ENCODE results near the gene DPT.

The DPT gene

GRCh38 chr1:168697356-168698126 is 31.5 kb downstream of the DPT start:
- DNase-seq: no peak

- no peak for DNase-seq
Measured at GRCh38 chr1:168696125-168696760, 32.8 kb downstream of the DPT start.

- DNase-seq: no peak
Measured at GRCh38 chr1:168693872-168694238, 35.2 kb downstream of the DPT start.

- no peak for DNase-seq
Measured at GRCh38 chr1:168693197-168693871, 35.7 kb downstream of the DPT start.

- DNase-seq: no peak
Measured at GRCh38 chr1:168692472-168692871, 36.5 kb downstream of the DPT start.

- no peak for DNase-seq
Measured at GRCh38 chr1:168691541-168691940, 37.5 kb downstream of the DPT start.

- DNase-seq: no peak
Measured at GRCh38 chr1:168689726-168690602, 39.0 kb downstream of the DPT start.

- DNase-seq: no peak
Measured at GRCh38 chr1:168689327-168689657, 39.7 kb downstream of the DPT start.

GRCh38 chr1:168688644-168689326 is 40.2 kb downstream of the DPT start:
- DNase-seq: no peak

- no peak for DNase-seq
Measured at GRCh38 chr1:168687816-168688215, 41.2 kb downstream of the DPT start.

- no peak for DNase-seq
Measured at GRCh38 chr1:168686666-168687065, 42.3 kb downstream of the DPT start.

- DNase-seq: no peak
Measured at GRCh38 chr1:168683871-168684270, 45.1 kb downstream of the DPT start.

- no peak for DNase-seq
Measured at GRCh38 chr1:168676861-168677260, 52.1 kb downstream of the DPT start.

GRCh38 chr1:168676029-168676812 is 52.8 kb downstream of the DPT start:
- no peak for DNase-seq

- DNase-seq: no peak
Measured at GRCh38 chr1:168673974-168674683, 54.9 kb downstream of the DPT start.

GRCh38 chr1:168672278-168672677 is 56.7 kb downstream of the DPT start:
- no peak for DNase-seq

GRCh38 chr1:168671782-168672181 is 57.2 kb downstream of the DPT start:
- no peak for DNase-seq

GRCh38 chr1:168665975-168666374 is 63.0 kb downstream of the DPT start:
- DNase-seq: no peak

- DNase-seq: no peak
Measured at GRCh38 chr1:168664069-168664834, 64.8 kb downstream of the DPT start.

GRCh38 chr1:168656485-168656884 is 72.5 kb downstream of the DPT start:
- no peak for DNase-seq

Data from NCI-H1694 treated with DMSO at 0.1 percent for 48 hours (cell line).